Keratinocyte (primary cell): Measurements from ENCODE around the gene MTUS2.

Experiments used
- CTCF ChIP-seq, 3 experiments: IDR thresholded peaks in 1 of 3; conservative IDR thresholded peaks in 1 of 3; optimal IDR thresholded peaks in 1 of 3; 2 replicates in 2 of 3; 3 replicates in 1 of 3; pipeline versions ENCODE3 to v1.5.1; 2011; ENCODE audit warnings: low read length in 3 of 3, mild to moderate bottlenecking in 3 of 3, moderate library complexity in 2 of 3, control low read depth in 1 of 3, inconsistent platforms in 1 of 3; ENCODE audit not compliant: insufficient read depth in 2 of 3; ENCODE audit errors: extremely low read depth in 1 of 3
- EZH2 ChIP-seq: IDR thresholded peaks from one replicate; pipeline ENCODE4 v1.6.1; 2012; ENCODE audit warnings: inconsistent platforms, mild to moderate bottlenecking, low read length, moderate library complexity

- no peak for TF ChIP-seq EZH2
- TF ChIP-seq CTCF (optimal IDR thresholded peaks at IDR 0.05 in 1 of 3, IDR thresholded peaks at IDR 0.05 in 1 of 3, conservative IDR thresholded peaks at IDR 0.05 in 1 of 3; ENCODE audit: extremely low read depth in 1 of 3, insufficient read depth in 2 of 3, low read length in 3 of 3) = no peak
Measured at GRCh38 chr13:28889086-28889732, 69.1 kb downstream of the MTUS2 start.
